Adrenal gland (tissue), 5 donors: ENCODE measurements around the gene GTF3C5.

Source experiments
- POLR2A ChIP-seq, 2 donors: fragments of 450-650 bp; IDR thresholded peaks; one replicate each; pipeline ENCODE4 v1.6.1; 2017; ENCODE audit warnings: antibody characterized with exemption in 2 of 2, mild to moderate bottlenecking in 2 of 2, moderate library complexity in 1 of 2
- TF ChIP-seq, protein P1 (sequence below), 6 experiments: fragments of 450-650 bp in 4 of 6; fragments of 200-600 bp in 2 of 6; sonication (generic) in 1 of 6; IDR thresholded peaks; 1 replicate in 5 of 6; 2 replicates in 1 of 6; pipeline versions ENCODE4 v1.5.1 to v1.8.0; 2016 to 2021; ENCODE audit warnings: antibody characterized with exemption in 6 of 6, mild to moderate bottlenecking in 2 of 6, moderate library complexity in 1 of 6
- donor health status: DM: no; HTN: no; CAD: no.

DNA sequence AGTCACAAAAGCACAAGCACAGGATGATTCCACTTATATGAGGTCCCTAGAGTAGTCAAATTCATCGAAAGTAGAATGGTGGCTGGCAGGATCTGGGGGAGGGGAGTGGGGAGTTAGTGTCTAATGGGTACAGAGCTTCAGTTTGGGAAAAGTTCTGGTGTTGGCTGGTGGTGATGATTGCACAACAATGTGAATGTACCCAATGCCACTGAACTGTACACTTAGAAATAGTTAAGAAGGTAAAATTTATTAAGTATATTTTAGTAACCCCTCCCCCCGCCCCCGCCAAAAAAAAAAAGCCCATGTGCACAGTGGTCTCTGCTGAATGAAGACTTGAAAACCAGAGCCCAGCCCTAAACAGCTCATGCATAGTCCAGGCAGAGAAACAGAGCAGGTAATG is 24.8 kb upstream of the GTF3C5 start:
- TF ChIP-seq POLR2A (IDR thresholded peaks at IDR 0.05), result no peak
- TF ChIP-seq, protein P1, sequence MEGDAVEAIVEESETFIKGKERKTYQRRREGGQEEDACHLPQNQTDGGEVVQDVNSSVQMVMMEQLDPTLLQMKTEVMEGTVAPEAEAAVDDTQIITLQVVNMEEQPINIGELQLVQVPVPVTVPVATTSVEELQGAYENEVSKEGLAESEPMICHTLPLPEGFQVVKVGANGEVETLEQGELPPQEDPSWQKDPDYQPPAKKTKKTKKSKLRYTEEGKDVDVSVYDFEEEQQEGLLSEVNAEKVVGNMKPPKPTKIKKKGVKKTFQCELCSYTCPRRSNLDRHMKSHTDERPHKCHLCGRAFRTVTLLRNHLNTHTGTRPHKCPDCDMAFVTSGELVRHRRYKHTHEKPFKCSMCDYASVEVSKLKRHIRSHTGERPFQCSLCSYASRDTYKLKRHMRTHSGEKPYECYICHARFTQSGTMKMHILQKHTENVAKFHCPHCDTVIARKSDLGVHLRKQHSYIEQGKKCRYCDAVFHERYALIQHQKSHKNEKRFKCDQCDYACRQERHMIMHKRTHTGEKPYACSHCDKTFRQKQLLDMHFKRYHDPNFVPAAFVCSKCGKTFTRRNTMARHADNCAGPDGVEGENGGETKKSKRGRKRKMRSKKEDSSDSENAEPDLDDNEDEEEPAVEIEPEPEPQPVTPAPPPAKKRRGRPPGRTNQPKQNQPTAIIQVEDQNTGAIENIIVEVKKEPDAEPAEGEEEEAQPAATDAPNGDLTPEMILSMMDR (IDR thresholded peaks at IDR 0.05), result no peak
